ENCODE results near the gene SH2D3C.

SH2D3C gene

DNA sequence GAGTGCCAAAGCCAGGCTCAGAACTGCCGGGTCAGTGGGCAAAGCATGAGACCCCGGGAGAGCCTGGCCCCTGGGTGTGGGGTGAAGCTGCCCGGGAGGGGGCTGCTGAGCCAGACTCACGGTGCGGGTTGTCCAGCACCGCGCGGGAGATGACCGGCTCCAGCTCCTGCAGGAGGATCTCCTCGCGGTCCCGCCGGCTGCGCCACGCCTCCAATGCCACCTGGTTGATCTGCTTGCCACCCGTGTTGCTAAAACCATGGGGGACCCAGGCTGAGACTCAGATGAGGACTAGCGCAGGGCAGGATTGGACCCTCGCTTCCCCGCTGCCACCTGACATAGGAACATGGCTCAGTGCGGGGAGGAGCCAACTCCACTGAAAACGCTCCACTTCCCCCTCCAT lies 46.0 kb downstream of the SH2D3C start:
- Mint-ChIP-seq H3K27me3 (no peaks in the 10 kb centered on the region), H3K9me3 (no peaks in the 10 kb centered on the region), H3K4me3 (no peak overlapping the region), H3K4me1 (peaks cover 11% of the 10 kb centered on the region), H3K27ac (no peak overlapping the region), H3K36me3 (peaks cover 8% of the 10 kb centered on the region)
- no peak for ATAC-seq

DNA sequence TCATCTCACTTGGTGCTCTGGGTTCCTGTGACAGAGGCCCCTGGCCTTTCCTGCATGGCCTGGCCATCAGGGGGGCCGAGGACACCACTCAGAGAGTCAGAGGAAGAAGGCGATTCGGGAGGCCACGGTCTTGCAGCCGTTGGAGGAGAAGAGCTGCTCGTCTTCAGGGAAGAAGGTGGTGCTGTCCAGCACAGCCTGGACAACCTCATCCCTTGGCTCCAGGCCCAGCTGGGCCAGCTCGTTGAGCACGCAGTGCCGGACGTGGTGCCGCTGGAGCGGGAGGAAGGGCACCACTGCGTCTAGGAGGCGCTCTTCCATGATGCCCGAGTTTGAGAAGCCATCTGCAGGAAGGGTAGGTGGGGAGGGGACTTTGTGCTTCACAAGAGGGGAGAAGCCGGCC lies 46.5 kb downstream of the SH2D3C start:
- Mint-ChIP-seq H3K9me3 (no peaks in the 10 kb centered on the region), H3K4me1 (peaks cover 11% of the 10 kb centered on the region), H3K36me3 (peaks cover 8% of the 10 kb centered on the region), H3K27ac (no peak overlapping the region), H3K27me3 (no peaks in the 10 kb centered on the region), H3K4me3 (no peak overlapping the region)
- no peak for ATAC-seq

DNA sequence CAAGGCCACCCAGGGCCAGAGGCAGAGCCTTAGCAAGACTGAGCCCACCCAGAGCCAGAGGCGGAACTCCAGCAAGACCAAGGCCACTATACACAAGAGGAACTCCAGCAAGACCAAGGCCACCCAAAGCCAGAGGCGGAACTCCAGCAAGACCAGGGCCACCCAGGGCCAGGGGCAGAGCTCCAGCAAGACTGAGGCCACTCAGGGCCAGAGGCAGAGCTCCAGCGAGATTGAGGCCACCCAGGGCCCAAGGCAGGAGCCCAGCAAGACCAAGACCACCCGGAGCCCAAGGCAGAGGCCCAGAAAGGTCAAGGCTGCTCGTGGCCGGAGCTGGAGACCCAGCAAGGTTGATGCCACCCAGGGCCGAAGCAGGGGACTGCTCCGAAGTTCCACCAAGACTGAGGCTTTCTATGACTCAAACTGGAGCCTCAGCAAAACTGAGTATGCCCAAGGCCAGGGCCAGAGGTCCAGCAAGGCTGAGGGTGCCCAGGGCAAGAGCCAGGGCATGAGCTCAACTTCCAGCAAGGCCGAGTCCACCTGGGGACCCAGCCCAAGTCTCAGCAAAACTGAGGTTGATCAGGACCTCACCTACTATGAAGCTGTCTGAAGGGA lies 47.6 kb downstream of the SH2D3C start:
- Mint-ChIP-seq H3K9me3 (no peaks in the 10 kb centered on the region), H3K36me3 (peaks cover 8% of the 10 kb centered on the region), H3K4me1 (peaks cover 11% of the 10 kb centered on the region), H3K27ac (no peak overlapping the region), H3K4me3 (no peak overlapping the region), H3K27me3 (no peaks in the 10 kb centered on the region)
- no peak for ATAC-seq

DNA sequence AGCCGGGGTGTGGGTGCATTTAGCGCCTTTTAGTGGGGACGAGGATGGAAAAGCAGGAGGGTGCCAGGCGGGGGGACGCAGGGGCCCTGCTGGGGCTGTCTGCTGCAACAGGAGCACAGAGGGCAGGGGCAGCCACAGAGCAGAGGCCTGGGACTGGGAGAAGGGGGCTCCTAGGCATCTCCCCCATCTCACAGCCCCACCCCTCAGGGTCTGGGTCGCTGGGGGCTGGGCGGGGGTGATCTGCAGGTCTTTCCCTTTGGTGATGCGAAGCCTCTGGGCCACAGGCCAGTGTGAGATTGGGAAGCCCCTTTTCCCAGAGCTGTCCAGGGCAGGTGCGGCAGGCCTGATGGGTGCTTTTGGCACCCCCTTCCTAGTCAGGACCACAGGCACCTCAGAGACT lies 48.2 kb downstream of the SH2D3C start:
- Mint-ChIP-seq H3K4me1 (peaks cover 11% of the 10 kb centered on the region), H3K27me3 (no peaks in the 10 kb centered on the region), H3K9me3 (no peaks in the 10 kb centered on the region), H3K4me3 (no peak overlapping the region), H3K36me3 (peaks cover 8% of the 10 kb centered on the region), H3K27ac (no peak overlapping the region)
- ATAC-seq = no peak

DNA sequence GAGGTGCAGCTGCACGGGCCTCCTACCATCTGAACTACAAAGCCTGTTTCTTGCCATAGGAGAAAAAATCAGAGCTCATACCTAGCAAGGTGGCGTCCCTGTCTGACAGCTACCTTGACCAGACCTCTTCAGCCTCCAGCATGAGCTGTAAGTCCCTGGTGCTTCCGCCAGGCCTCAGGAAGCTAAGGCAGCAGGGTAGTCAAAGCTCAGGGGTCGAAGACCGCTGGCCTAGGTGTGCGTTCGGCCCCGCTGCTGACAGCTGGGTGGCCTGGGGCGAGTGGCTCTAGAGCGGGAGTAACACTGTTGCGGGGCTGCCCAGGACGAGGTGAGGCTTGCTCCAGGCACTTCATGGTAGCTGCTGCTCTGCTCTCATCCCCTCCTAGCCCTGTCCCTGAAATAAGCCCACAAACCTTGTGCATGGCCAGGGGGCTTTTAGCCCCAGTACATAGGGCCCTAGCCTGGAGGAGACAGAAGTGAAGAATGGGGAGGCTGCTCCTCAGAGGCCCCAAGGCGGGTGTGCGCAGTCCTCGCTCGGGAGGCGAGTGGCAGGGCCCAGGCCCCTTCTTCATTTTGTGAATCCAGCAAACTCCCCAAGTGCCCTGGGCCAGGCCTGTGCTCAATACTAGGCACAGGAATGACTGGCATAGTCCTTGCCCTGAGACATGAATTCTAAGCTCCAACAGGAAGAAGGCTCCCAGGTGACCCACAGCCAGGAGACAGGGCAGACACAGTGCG lies 48.8 kb downstream of the SH2D3C start:
- Mint-ChIP-seq H3K36me3 (peaks cover 8% of the 10 kb centered on the region), H3K27ac (no peak overlapping the region), H3K27me3 (no peaks in the 10 kb centered on the region), H3K9me3 (no peaks in the 10 kb centered on the region), H3K4me3 (no peak overlapping the region), H3K4me1 (peaks cover 11% of the 10 kb centered on the region)
- no peak for ATAC-seq

DNA sequence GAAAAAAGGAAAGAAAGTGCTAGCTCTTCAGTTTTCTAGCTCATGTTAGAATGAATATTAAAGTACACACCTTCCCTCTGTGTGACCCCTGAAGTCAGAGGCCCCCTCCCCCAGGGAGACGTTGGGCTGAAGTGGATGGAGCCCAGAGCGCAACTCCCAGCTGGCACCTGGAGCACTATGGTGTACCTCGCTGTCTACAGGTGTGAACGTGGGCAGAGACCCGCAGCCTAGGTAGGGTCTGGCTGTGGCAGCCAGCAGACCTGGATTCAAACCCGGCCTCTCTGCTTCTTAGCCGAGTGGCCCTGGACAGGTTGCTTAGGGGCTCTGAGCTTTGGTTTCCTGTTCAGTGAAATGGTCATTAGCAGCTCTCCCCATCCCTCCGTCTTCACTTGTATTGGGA lies 49.7 kb downstream of the SH2D3C start:
- peaks cover 4% of the 10 kb centered on the region for H3K4me1 Mint-ChIP-seq
- no peak for ATAC-seq
- H3K9me3 Mint-ChIP-seq = no peaks in the 10 kb centered on the region
- peaks cover 5% of the 10 kb centered on the region for H3K27me3 Mint-ChIP-seq
- no peak overlapping the region for H3K4me3 Mint-ChIP-seq
- H3K27ac Mint-ChIP-seq = no peak overlapping the region
- peaks cover 8% of the 10 kb centered on the region for H3K36me3 Mint-ChIP-seq

DNA sequence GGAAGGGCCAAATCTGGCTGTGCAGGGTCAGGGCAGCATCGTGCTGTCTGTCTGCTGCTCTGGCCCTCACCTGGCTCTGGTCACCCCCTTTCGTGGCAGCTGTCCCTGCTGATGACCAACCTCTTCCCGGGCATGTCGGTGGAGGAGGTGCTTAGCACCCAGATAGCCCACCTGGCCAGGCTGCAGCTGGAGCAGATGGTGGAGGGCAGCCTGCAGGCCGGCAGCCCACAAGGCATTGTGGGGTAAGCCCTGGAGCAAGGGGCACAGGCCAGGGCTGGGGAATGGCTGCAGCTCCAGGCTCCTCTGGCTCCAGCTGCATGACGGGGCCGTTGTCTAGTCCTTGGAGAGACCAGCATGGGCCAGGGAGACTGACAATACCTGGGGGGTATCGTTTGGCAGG lies 51.6 kb downstream of the SH2D3C start:
- no peaks in the 10 kb centered on the region for H3K4me1 Mint-ChIP-seq
- H3K27ac Mint-ChIP-seq = no peak overlapping the region
- no peaks in the 10 kb centered on the region for H3K9me3 Mint-ChIP-seq
- H3K27me3 Mint-ChIP-seq = peaks cover 9% of the 10 kb centered on the region
- peaks cover 6% of the 10 kb centered on the region for H3K36me3 Mint-ChIP-seq
- no peak overlapping the region for H3K4me3 Mint-ChIP-seq
- ATAC-seq = no peak

- Mint-ChIP-seq H3K27me3 (peaks cover 9% of the 10 kb centered on the region), H3K4me3 (no peak overlapping the region), H3K27ac (no peak overlapping the region), H3K4me1 (no peaks in the 10 kb centered on the region), H3K9me3 (no peaks in the 10 kb centered on the region), H3K36me3 (no peaks in the 10 kb centered on the region)
- no peak for ATAC-seq
Measured at GRCh38 chr9:127724012-127724411, 54.5 kb downstream of the SH2D3C start.

DNA sequence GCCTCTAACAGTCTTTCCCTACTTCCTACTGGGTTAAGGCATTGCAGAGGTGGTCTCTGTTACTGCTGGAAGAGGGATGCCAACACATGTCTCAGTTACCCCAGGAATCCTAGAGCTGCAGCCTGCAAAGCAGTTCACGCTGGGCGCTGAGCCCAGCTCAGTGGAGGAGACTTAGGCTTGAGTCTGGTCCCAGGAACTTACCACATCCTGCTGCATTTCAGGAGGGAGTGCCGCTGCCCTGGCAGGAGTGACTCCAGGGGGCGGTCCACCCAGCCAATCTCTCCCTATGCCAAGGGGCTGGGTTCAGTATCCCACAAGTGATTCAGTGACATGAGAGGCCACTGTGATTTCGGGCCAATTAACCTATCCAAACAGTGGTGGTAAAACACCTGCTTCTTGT lies 55.0 kb downstream of the SH2D3C start:
- Mint-ChIP-seq H3K27ac (no peak overlapping the region), H3K27me3 (peaks cover 9% of the 10 kb centered on the region), H3K36me3 (no peaks in the 10 kb centered on the region), H3K4me1 (no peaks in the 10 kb centered on the region), H3K4me3 (no peak overlapping the region), H3K9me3 (no peaks in the 10 kb centered on the region)
- ATAC-seq = no peak

DNA sequence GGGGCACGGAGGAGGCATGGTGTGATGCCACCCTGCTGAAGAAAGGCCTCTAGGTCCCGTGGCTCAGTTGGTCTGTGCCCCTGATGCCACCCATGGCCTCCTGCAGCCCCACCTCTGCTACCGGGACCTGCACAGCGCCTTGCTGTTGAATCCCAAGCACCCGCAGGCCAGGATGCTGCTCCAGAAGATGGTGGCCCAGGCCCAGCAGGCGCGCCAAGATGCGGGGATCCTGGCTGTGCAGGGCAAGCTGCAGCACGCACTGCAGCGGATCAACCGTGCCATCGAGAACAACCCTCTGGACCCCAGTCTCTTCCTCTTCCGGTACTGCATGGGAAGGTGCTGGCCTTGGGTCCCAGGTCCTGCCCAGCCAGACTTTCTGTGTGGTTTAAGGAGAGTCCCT lies 55.5 kb downstream of the SH2D3C start:
- Mint-ChIP-seq H3K36me3 (no peaks in the 10 kb centered on the region), H3K4me3 (no peak overlapping the region), H3K9me3 (no peaks in the 10 kb centered on the region), H3K27me3 (peaks cover 9% of the 10 kb centered on the region), H3K27ac (no peak overlapping the region), H3K4me1 (no peaks in the 10 kb centered on the region)
- no peak for ATAC-seq

DNA sequence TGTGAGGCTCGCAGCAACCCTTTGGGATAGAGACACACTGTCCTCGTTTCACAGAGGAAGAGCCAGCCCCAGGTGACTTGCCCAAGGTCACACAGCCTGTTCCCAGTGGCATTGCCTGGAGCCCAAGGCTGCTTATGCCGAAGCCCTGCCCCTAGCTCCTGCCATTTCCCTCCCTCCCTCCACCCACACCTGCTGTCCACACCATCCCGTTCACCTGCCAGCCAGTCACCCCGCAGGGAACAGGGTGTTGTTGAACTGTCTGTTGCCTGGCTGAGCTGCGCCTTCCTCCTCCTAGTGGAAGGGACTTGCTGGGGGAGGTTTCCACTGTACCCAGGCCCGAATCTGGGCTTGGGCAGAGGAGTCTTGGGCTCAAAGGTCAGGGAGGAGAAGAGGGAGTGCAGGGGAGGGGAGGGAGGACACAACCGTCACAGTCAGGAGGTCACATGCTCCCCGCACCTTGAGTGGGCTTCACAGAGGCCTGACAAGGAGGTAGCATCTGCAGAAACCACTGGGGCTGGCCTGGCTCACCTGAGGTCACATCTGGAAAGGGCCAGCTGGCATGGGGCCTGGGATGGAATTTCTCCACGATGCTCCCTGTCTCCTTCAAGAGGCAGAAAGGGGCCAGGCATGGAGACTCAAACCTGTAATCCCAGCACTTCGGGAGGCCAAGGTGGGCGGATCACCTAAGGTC lies 56.3 kb downstream of the SH2D3C start:
- Mint-ChIP-seq H3K4me1 (no peaks in the 10 kb centered on the region), H3K27me3 (peaks cover 9% of the 10 kb centered on the region), H3K36me3 (no peaks in the 10 kb centered on the region), H3K27ac (no peak overlapping the region), H3K9me3 (no peaks in the 10 kb centered on the region), H3K4me3 (no peak overlapping the region)
- no peak for ATAC-seq

DNA sequence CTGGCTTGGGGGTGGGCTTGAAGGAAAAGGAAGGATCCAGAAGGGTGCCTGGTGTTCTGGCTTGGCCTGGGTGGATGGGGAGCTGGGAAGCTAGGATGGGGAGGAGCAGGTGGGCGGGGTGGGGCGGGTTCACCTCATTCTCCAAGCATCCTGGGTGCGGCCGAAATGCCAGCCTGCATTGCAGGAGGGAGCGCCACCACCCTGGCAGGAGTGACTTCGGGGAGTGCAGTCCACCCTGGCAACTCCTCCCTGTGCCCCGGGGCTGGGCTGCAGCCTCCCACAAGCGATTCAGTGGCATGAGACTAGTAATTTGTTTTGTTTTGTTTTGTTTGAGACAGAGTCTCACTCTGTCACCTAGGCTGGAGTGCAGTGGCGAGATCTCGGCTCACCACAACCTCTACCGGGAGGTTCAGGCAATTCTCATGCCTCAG lies 57.1 kb downstream of the SH2D3C start:
- H3K4me3 Mint-ChIP-seq = no peak overlapping the region
- ATAC-seq = no peak
- H3K27ac Mint-ChIP-seq = no peak overlapping the region
- peaks cover 9% of the 10 kb centered on the region for H3K27me3 Mint-ChIP-seq
- H3K9me3 Mint-ChIP-seq = no peaks in the 10 kb centered on the region
- H3K36me3 Mint-ChIP-seq = no peaks in the 10 kb centered on the region
- H3K4me1 Mint-ChIP-seq = peaks cover under 1% of the 10 kb centered on the region

DNA sequence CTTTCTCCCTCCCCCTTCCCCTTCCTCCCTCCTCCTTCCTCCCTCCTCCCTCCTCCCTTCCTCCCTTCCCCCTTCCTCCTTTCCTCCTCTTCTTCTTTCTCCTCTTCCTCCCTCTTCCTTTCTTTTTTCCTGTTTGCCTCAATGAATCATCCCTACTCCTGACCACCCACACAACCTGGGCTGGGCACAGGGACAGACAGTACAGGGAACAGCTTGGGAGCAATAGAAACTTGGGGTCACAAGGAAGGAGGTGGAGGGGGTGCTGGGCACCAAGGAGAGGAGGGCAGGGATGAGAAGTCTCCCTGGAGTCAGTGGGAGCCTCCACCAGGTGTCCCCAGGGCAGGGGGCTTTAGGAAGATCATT lies 57.6 kb downstream of the SH2D3C start:
- no peaks in the 10 kb centered on the region for H3K9me3 Mint-ChIP-seq
- no peaks in the 10 kb centered on the region for H3K36me3 Mint-ChIP-seq
- ATAC-seq = no peak
- H3K27ac Mint-ChIP-seq = no peak overlapping the region
- H3K4me3 Mint-ChIP-seq = no peak overlapping the region
- peaks cover 9% of the 10 kb centered on the region for H3K27me3 Mint-ChIP-seq
- peaks cover 6% of the 10 kb centered on the region for H3K4me1 Mint-ChIP-seq

GRCh38 chr9:127720031-127720864 lies 58.2 kb downstream of the SH2D3C start:
- Mint-ChIP-seq H3K4me3 (no peak overlapping the region), H3K36me3 (no peaks in the 10 kb centered on the region), H3K27me3 (peaks cover 9% of the 10 kb centered on the region), H3K9me3 (no peaks in the 10 kb centered on the region), H3K4me1 (peaks cover 12% of the 10 kb centered on the region), H3K27ac (no peak overlapping the region)
- ATAC-seq = no peak

GRCh38 chr9:127717766-127718165 lies 60.7 kb downstream of the SH2D3C start:
- peaks cover 19% of the 10 kb centered on the region for H3K4me1 Mint-ChIP-seq
- no peaks in the 10 kb centered on the region for H3K36me3 Mint-ChIP-seq
- no peak overlapping the region for H3K27ac Mint-ChIP-seq
- no peak for ATAC-seq
- no peaks in the 10 kb centered on the region for H3K9me3 Mint-ChIP-seq
- no peaks in the 10 kb centered on the region for H3K27me3 Mint-ChIP-seq
- H3K4me3 Mint-ChIP-seq = no peak overlapping the region
